Astrocyte (in vitro differentiated cells and primary cell): ENCODE data around the gene ARG1. TPM values are rescaled to one million over a fixed set of nuclear protein-coding genes. Genes with fewer than 3 reads are reported as not detected.

Source experiments
- DNase-seq: peaks from one replicate; pipeline ENCODE4 v3.0.0-alpha.2; 2010; ENCODE audit warnings: low read depth
- FAIRE-seq: peaks from 2 replicates; lab custom pipeline; 2011; peaks lifted over from hg19 to GRCh38; lab: Jason Lieb, UNC
- H2AFZ ChIP-seq: 2 replicates; pipeline ENCODE4 v1.6.0; 2012; ENCODE audit warnings: low read depth, low read length, inconsistent platforms
- H3K27ac ChIP-seq: 2 replicates; pipeline ENCODE4 v1.5.1; 2011; ENCODE audit warnings: low read depth, low read length, inconsistent platforms
- H3K27me3 ChIP-seq: 2 replicates; pipeline ENCODE4 v1.6.0; 2011; ENCODE audit warnings: low read length, inconsistent platforms; ENCODE audit not compliant: insufficient read depth
- H3K36me3 ChIP-seq: 2 replicates; pipeline ENCODE4 v1.5.1; 2011; ENCODE audit warnings: low read length, inconsistent platforms; ENCODE audit not compliant: insufficient read depth
- H3K4me1 ChIP-seq: 2 replicates; pipeline ENCODE4 v1.5.1; 2011; ENCODE audit warnings: low read length, inconsistent platforms; ENCODE audit not compliant: insufficient read depth
- H3K4me2 ChIP-seq: 2 replicates; pipeline ENCODE4 v1.6.0; 2012; ENCODE audit warnings: low read length, inconsistent platforms
- H3K4me3 ChIP-seq: 2 replicates; pipeline ENCODE4 v1.5.1; 2011; ENCODE audit warnings: low read depth, mild to moderate bottlenecking, low read length, inconsistent platforms; ENCODE audit not compliant: insufficient read depth
- H3K79me2 ChIP-seq: 2 replicates; pipeline ENCODE4 v1.6.0; 2012; ENCODE audit warnings: mild to moderate bottlenecking, low read length, inconsistent platforms; ENCODE audit not compliant: insufficient read depth
- H3K9ac ChIP-seq: 2 replicates; pipeline ENCODE4 v1.6.0; 2012; ENCODE audit warnings: mild to moderate bottlenecking, low read length, inconsistent platforms
- H3K9me3 ChIP-seq: 2 replicates; pipeline ENCODE4 v1.5.1; 2012; ENCODE audit warnings: low read depth, mild to moderate bottlenecking, low read length, inconsistent platforms; ENCODE audit not compliant: insufficient read depth
- H4K20me1 ChIP-seq: 2 replicates; pipeline ENCODE4 v1.6.0; 2012; ENCODE audit warnings: low read length, inconsistent platforms; ENCODE audit not compliant: insufficient read depth
- H3K27ac Mint-ChIP-seq: one replicate; pipeline ENCODE4 v1.8.0; 2021; ENCODE audit warnings: mild to moderate bottlenecking, mixed read lengths; ENCODE audit not compliant: unreplicated experiment
- H3K27me3 Mint-ChIP-seq: one replicate; pipeline ENCODE4 v1.8.0; 2021; ENCODE audit warnings: low read depth, mixed read lengths; ENCODE audit not compliant: unreplicated experiment
- H3K36me3 Mint-ChIP-seq: one replicate; pipeline ENCODE4 v1.8.0; 2021; ENCODE audit warnings: low read depth, mixed read lengths; ENCODE audit not compliant: unreplicated experiment
- H3K4me1 Mint-ChIP-seq: one replicate; pipeline ENCODE4 v1.8.0; 2021; ENCODE audit warnings: low read depth, mixed read lengths; ENCODE audit not compliant: unreplicated experiment
- H3K4me3 Mint-ChIP-seq: one replicate; pipeline ENCODE4 v1.8.0; 2021; ENCODE audit warnings: mild to moderate bottlenecking, moderate library complexity, mixed read lengths; ENCODE audit not compliant: unreplicated experiment
- H3K9me3 Mint-ChIP-seq: one replicate; pipeline ENCODE4 v1.8.0; 2021; ENCODE audit warnings: mild to moderate bottlenecking, mixed read lengths; ENCODE audit not compliant: unreplicated experiment
- EZH2 ChIP-seq: IDR thresholded peaks from 2 replicates; pipeline ENCODE4 v1.6.1; 2012; ENCODE audit warnings: mild to moderate bottlenecking, low read length, inconsistent platforms; ENCODE audit not compliant: insufficient read depth
- total RNA-seq: library from RNA; stranded (reverse); gene quantifications from 2 replicates; pipeline ENCODE4 v1.2.1, GENCODE V29; 2021
- TF ChIP-seq, protein P1 (sequence below): IDR thresholded peaks from 2 replicates; pipeline ENCODE4 v1.5.1; 2011; ENCODE audit warnings: low read depth, mild to moderate bottlenecking, inconsistent platforms, low read length, moderate library complexity; ENCODE audit not compliant: insufficient read depth

Gene ARG1
- total RNA-seq, 1 donor from 2014 or later: not detected

DNA sequence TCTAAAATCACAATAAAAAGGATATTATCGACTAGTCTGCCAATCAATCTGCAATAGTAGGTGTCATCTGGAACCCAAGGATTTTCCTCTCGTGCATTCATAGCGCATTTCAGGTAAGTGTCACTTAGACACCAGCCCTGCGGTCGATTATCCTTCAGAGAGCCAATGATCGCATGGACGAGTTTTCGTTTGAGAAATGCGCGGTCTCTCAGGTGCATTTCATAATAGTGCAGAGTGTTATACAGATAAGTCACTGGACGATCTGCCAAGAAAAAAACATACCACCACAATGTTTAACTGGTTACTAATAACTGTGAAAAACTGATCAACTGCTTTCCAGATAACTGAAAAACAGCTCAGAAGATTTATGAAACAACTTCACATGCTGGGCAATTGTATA, 21.0 kb downstream of the ARG1 start:
- H2AFZ ChIP-seq: no peak overlapping the region
- Mint-ChIP-seq H3K4me1 (no peaks in the 10 kb centered on the region), H3K27me3 (no peaks in the 10 kb centered on the region), H3K27ac (no peak overlapping the region), H3K9me3 (no peaks in the 10 kb centered on the region), H3K36me3 (peaks cover 6% of the 10 kb centered on the region), H3K4me3 (no peak overlapping the region)
- TF ChIP-seq, protein P1, sequence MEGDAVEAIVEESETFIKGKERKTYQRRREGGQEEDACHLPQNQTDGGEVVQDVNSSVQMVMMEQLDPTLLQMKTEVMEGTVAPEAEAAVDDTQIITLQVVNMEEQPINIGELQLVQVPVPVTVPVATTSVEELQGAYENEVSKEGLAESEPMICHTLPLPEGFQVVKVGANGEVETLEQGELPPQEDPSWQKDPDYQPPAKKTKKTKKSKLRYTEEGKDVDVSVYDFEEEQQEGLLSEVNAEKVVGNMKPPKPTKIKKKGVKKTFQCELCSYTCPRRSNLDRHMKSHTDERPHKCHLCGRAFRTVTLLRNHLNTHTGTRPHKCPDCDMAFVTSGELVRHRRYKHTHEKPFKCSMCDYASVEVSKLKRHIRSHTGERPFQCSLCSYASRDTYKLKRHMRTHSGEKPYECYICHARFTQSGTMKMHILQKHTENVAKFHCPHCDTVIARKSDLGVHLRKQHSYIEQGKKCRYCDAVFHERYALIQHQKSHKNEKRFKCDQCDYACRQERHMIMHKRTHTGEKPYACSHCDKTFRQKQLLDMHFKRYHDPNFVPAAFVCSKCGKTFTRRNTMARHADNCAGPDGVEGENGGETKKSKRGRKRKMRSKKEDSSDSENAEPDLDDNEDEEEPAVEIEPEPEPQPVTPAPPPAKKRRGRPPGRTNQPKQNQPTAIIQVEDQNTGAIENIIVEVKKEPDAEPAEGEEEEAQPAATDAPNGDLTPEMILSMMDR: no peak
- no peaks in the 10 kb centered on the region for H3K9me3 ChIP-seq
- no peak overlapping the region for H3K4me2 ChIP-seq
- no peak overlapping the region for H3K9ac ChIP-seq
- no peaks in the 10 kb centered on the region for H3K79me2 ChIP-seq
- H3K4me1 ChIP-seq: no peaks in the 10 kb centered on the region
- H3K36me3 ChIP-seq: peaks cover 68% of the 10 kb centered on the region
- no peak overlapping the region for H3K27ac ChIP-seq
- H3K4me3 ChIP-seq: no peak overlapping the region
- H4K20me1 ChIP-seq: no peaks in the 10 kb centered on the region
- FAIRE-seq: no peak
- no peak for DNase-seq
- H3K27me3 ChIP-seq: no peaks in the 10 kb centered on the region

DNA sequence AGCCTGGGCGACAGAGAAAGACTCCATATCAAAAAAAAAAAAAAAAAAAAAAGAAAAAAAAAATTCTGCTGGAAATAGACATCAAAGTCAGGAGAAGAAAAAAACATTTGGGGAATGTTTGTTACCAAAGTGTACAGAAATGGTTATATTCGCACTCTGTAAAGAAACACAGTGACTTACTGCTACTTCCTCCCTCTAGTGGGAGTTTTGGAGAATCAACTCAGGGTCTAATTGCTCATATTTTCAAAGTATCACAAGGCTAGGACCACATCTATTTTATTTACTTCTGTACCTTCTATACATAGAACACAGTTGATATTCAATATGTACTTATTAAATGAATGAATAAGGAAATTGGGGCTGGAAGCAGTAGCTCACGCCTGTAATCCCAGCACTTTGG, 24.4 kb downstream of the ARG1 start:
- peaks cover 74% of the 10 kb centered on the region for H3K36me3 ChIP-seq
- FAIRE-seq (no peak), DNase-seq (no peak)
- H3K79me2 ChIP-seq: no peaks in the 10 kb centered on the region
- no peak overlapping the region for H3K4me2 ChIP-seq
- H3K9me3 Mint-ChIP-seq: no peaks in the 10 kb centered on the region
- H3K27ac Mint-ChIP-seq: no peak overlapping the region
- H4K20me1 ChIP-seq: no peaks in the 10 kb centered on the region
- no peaks in the 10 kb centered on the region for H3K27me3 ChIP-seq
- H3K36me3 Mint-ChIP-seq: peaks cover 4% of the 10 kb centered on the region
- no peak overlapping the region for H2AFZ ChIP-seq
- TF ChIP-seq EZH2: no peak
- TF ChIP-seq, protein P1: peak; percentile 29
- H3K27me3 Mint-ChIP-seq: no peaks in the 10 kb centered on the region
- no peak overlapping the region for H3K9ac ChIP-seq
- H3K27ac ChIP-seq: no peak overlapping the region
- H3K4me1 ChIP-seq: no peaks in the 10 kb centered on the region
- H3K4me3 Mint-ChIP-seq: no peak overlapping the region
- H3K9me3 ChIP-seq: no peaks in the 10 kb centered on the region
- H3K4me1 Mint-ChIP-seq: no peaks in the 10 kb centered on the region
- no peak overlapping the region for H3K4me3 ChIP-seq

DNA sequence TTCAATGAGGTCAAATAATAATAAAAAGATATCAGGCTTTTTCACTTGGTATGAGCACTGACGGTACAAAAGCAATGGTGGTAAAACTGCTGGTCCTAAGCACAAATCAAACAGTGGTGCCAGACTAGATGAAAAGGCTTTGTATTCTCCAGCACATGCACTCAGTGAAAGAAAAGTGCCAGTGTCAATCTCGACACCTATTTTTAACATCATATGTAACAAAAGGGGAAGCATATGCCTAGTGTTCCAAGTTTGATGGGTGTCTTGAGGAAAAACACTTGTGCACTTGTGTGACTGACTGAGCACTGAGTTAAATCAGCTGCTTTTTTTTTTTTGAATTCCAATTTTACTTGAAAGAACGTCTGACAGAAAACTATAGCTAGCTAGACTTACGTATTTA, 27.7 kb downstream of the ARG1 start:
- Histone ChIP-seq H2AFZ (no peak overlapping the region), H3K4me3 (no peak overlapping the region), H3K27me3 (no peaks in the 10 kb centered on the region), H3K9me3 (no peaks in the 10 kb centered on the region), H3K9ac (no peak overlapping the region), H3K4me2 (no peak overlapping the region), H3K27ac (no peak overlapping the region), H3K79me2 (no peaks in the 10 kb centered on the region), H3K36me3 (peaks cover 66% of the 10 kb centered on the region), H3K4me1 (peaks cover 3% of the 10 kb centered on the region), H4K20me1 (no peaks in the 10 kb centered on the region)
- TF ChIP-seq, protein P1: no peak
- TF ChIP-seq EZH2: no peak
- no peak overlapping the region for H3K27ac Mint-ChIP-seq
- DNase-seq (no peak), FAIRE-seq (peak; percentile 66)
- no peak overlapping the region for H3K4me3 Mint-ChIP-seq
- H3K4me1 Mint-ChIP-seq: peaks cover 5% of the 10 kb centered on the region
- H3K27me3 Mint-ChIP-seq: no peaks in the 10 kb centered on the region
- peaks cover 2% of the 10 kb centered on the region for H3K36me3 Mint-ChIP-seq
- H3K9me3 Mint-ChIP-seq: no peaks in the 10 kb centered on the region
